H1 (cell line): ENCODE data around the gene ZCCHC10. TPM values are rescaled to one million over a fixed set of nuclear protein-coding genes. Genes with fewer than 3 reads are reported as not detected.
A peak's percentile ranks its signal among the peaks of the same experiment; 100 is the strongest.

Experiments used
- CTCF ChIA-PET: fragments of 300-600 bp; sonication (Branson Sonifier 250); formaldehyde crosslinking; loops from one replicate; lab custom pipeline; 2021; ENCODE audit not compliant: partially characterized antibody; lab: Charles Lee
- POLR2A ChIA-PET: fragments of 300-600 bp; sonication (Branson Sonifier 250); formaldehyde crosslinking; loops from one replicate; lab custom pipeline; 2021; ENCODE audit warnings: inconsistent platforms; ENCODE audit not compliant: partially characterized antibody; lab: Charles Lee
- DNase-seq, 2 experiments: peaks; one replicate each; pipeline versions ENCODE4 v3.0.0 to v3.0.0-alpha.2; 2010 to 2022; ENCODE audit warnings: low spot score in 2 of 2, low read depth in 1 of 2, mixed read lengths in 1 of 2
- FAIRE-seq: peaks from 2 replicates; lab custom pipeline; 2011; peaks lifted over from hg19 to GRCh38; lab: Jason Lieb, UNC
- H2AFZ ChIP-seq: 2 replicates; pipeline ENCODE4 v1.8.1; 2012; ENCODE audit warnings: low read length, inconsistent platforms
- H2AK5ac ChIP-seq: 2 replicates; pipeline ENCODE4 v1.6.1; 2013; ENCODE audit warnings: low read depth, low read length
- H2BK120ac ChIP-seq: replicated peaks from 2 replicates; pipeline ENCODE3; 2013; ENCODE audit warnings: low read depth, low read length, inconsistent platforms
- H2BK12ac ChIP-seq: 2 replicates; pipeline ENCODE4 v1.6.1; 2013; ENCODE audit warnings: low read depth, low read length
- H2BK15ac ChIP-seq: 2 replicates; pipeline ENCODE4 v1.6.1; 2013; ENCODE audit warnings: low read length
- H2BK20ac ChIP-seq: 2 replicates; pipeline ENCODE4 v1.6.1; 2013; ENCODE audit warnings: low read length
- H2BK5ac ChIP-seq: 2 replicates; pipeline ENCODE4 v1.6.1; 2013; ENCODE audit warnings: low read depth, low read length
- H3K14ac ChIP-seq: 2 replicates; pipeline ENCODE4 v1.6.1; 2013; ENCODE audit warnings: inconsistent platforms; ENCODE audit not compliant: insufficient read length
- H3K18ac ChIP-seq: 2 replicates; pipeline ENCODE4 v1.6.1; 2013; ENCODE audit warnings: low read length; ENCODE audit errors: extremely low read depth
- H3K23ac ChIP-seq: 2 replicates; pipeline ENCODE4 v1.6.1; 2013; ENCODE audit warnings: inconsistent platforms; ENCODE audit not compliant: insufficient read length
- H3K23me2 ChIP-seq: 2 replicates; pipeline ENCODE4 v1.6.1; 2013; ENCODE audit warnings: low read depth, low read length
- H3K27ac ChIP-seq: 2 replicates; pipeline ENCODE4 v1.6.1; 2011; ENCODE audit warnings: low read depth, low read length, inconsistent platforms
- H3K27me3 ChIP-seq, 4 experiments: replicated peaks in 1 of 4; 1 replicate in 1 of 4; 2 replicates in 3 of 4; pipeline versions ENCODE4 v1.6.1 to v1.8.1; 2011 to 2013; ENCODE audit warnings: low read length in 3 of 4, mild to moderate bottlenecking in 3 of 4, inconsistent platforms in 2 of 4, mixed read lengths in 2 of 4, moderate library complexity in 1 of 4; ENCODE audit not compliant: control insufficient read depth in 3 of 4, insufficient read depth in 3 of 4; ENCODE audit errors: extremely low read depth in 1 of 4
- H3K36me3 ChIP-seq, 4 experiments: 2 replicates each; pipeline versions ENCODE4 v1.6.1 to v1.8.1; 2011 to 2013; ENCODE audit warnings: mild to moderate bottlenecking in 4 of 4, low read length in 3 of 4, moderate library complexity in 2 of 4, control low read depth in 1 of 4, inconsistent platforms in 1 of 4; ENCODE audit not compliant: insufficient read depth in 4 of 4, control insufficient read depth in 2 of 4
- H3K4ac ChIP-seq: replicated peaks from 2 replicates; pipeline ENCODE3; 2013; ENCODE audit warnings: low read length, low read depth, mixed read lengths, inconsistent platforms; ENCODE audit not compliant: insufficient read length
- H3K4me1 ChIP-seq, 4 experiments: replicated peaks in 1 of 4; 1 replicate in 1 of 4; 2 replicates in 3 of 4; pipeline versions ENCODE4 v1.6.1 to v1.8.1; 2011 to 2013; ENCODE audit warnings: low read length in 3 of 4, inconsistent platforms in 2 of 4, mixed read lengths in 1 of 4; ENCODE audit not compliant: insufficient read depth in 4 of 4, control insufficient read depth in 3 of 4
- H3K4me2 ChIP-seq, 2 experiments: 2 replicates each; pipeline versions ENCODE4 v1.6.1 to v1.8.1; 2011 to 2013; ENCODE audit warnings: low read depth in 2 of 2, low read length in 2 of 2, control low read depth in 1 of 2, inconsistent platforms in 1 of 2, mild to moderate bottlenecking in 1 of 2; ENCODE audit not compliant: insufficient read depth in 1 of 2
- H3K4me3 ChIP-seq, 4 experiments: fragments of 200-600, 300-600 bp in 1 of 4; sonication (generic), shearing (Covaris generic), sonication (Bioruptor Twin) in 1 of 4; 2 replicates each; pipeline versions ENCODE4 v1.5.1 to v1.8.1; 2011 to 2016; ENCODE audit warnings: low read length in 4 of 4, low read depth in 3 of 4, control low read depth in 2 of 4, inconsistent platforms in 2 of 4, mild to moderate bottlenecking in 2 of 4, mixed read lengths in 1 of 4, moderate library complexity in 1 of 4; ENCODE audit not compliant: insufficient read depth in 2 of 4; ENCODE audit errors: extremely low read depth in 1 of 4
- H3K56ac ChIP-seq: replicated peaks from 2 replicates; pipeline ENCODE3; 2013; ENCODE audit warnings: low read depth, mild to moderate bottlenecking, mixed read lengths, low read length, inconsistent platforms; ENCODE audit not compliant: insufficient read length
- H3K79me1 ChIP-seq: 2 replicates; pipeline ENCODE4 v1.6.1; 2013; ENCODE audit warnings: low read depth, low read length, control low read depth
- H3K79me2 ChIP-seq, 2 experiments: 2 replicates each; pipeline versions ENCODE4 v1.6.1 to v1.8.1; 2012 to 2013; ENCODE audit warnings: low read length in 2 of 2, mild to moderate bottlenecking in 2 of 2, inconsistent platforms in 1 of 2; ENCODE audit not compliant: insufficient read depth in 2 of 2, control insufficient read depth in 1 of 2
- H3K9ac ChIP-seq, 4 experiments: replicated peaks in 1 of 4; 1 replicate in 1 of 4; 2 replicates in 3 of 4; pipeline versions ENCODE4 v1.6.1 to v1.8.1; 2011 to 2013; ENCODE audit warnings: low read depth in 3 of 4, low read length in 3 of 4, control low read depth in 2 of 4, mild to moderate bottlenecking in 2 of 4, moderate library complexity in 2 of 4, inconsistent platforms in 1 of 4; ENCODE audit errors: extremely low read depth in 1 of 4
- H3K9me3 ChIP-seq, 2 experiments: 2 replicates each; pipeline versions ENCODE4 v1.6.1 to v1.8.1; 2012 to 2013; ENCODE audit warnings: mild to moderate bottlenecking in 2 of 2, moderate library complexity in 2 of 2, control low read depth in 1 of 2, inconsistent platforms in 1 of 2, low read depth in 1 of 2, low read length in 1 of 2, mixed read lengths in 1 of 2; ENCODE audit not compliant: insufficient read depth in 2 of 2
- H4K20me1 ChIP-seq, 2 experiments: replicated peaks in 1 of 2; 2 replicates each; pipeline versions ENCODE3 to v1.8.1; 2011 to 2013; ENCODE audit warnings: inconsistent platforms in 2 of 2, low read length in 2 of 2, mild to moderate bottlenecking in 1 of 2; ENCODE audit not compliant: insufficient read depth in 2 of 2, control insufficient read depth in 1 of 2
- H4K5ac ChIP-seq: 2 replicates; pipeline ENCODE4 v1.6.1; 2013; ENCODE audit warnings: low read length, low read depth, mixed read lengths, inconsistent platforms; ENCODE audit not compliant: insufficient read length
- H4K8ac ChIP-seq: 2 replicates; pipeline ENCODE4 v1.8.0; 2013; ENCODE audit warnings: mild to moderate bottlenecking, moderate library complexity, low read length, inconsistent platforms; ENCODE audit not compliant: insufficient read depth; ENCODE audit errors: extremely low read depth
- H4K91ac ChIP-seq: replicated peaks from 2 replicates; pipeline ENCODE3; 2013; ENCODE audit warnings: low read length, mixed read lengths, inconsistent platforms; ENCODE audit not compliant: insufficient read length
- BRCA1 ChIP-seq: IDR thresholded peaks from 2 replicates; pipeline ENCODE4 v1.6.1; 2012; ENCODE audit warnings: low read depth, low read length, improper control_type of control experiment
- JUND ChIP-seq: IDR thresholded peaks from 2 replicates; pipeline ENCODE4 v1.6.1; 2011; ENCODE audit warnings: mild to moderate bottlenecking, improper control_type of control experiment, low read length
- KDM4A ChIP-seq: IDR thresholded peaks from one replicate; pipeline ENCODE4 v1.7.1; 2012; ENCODE audit warnings: low read depth, mild to moderate bottlenecking, moderate library complexity, low read length, inconsistent platforms; ENCODE audit not compliant: severe bottlenecking
- POLR2A ChIP-seq, 2 experiments: IDR thresholded peaks; 1 replicate in 1 of 2; 2 replicates in 1 of 2; pipeline ENCODE4 v1.6.1; 2011; ENCODE audit warnings: low read depth in 2 of 2, low read length in 2 of 2, mild to moderate bottlenecking in 2 of 2; ENCODE audit errors: control extremely low read depth in 1 of 2
- POU5F1 ChIP-seq: IDR thresholded peaks from 2 replicates; pipeline ENCODE4 v1.6.1; 2011; ENCODE audit warnings: low read depth, mild to moderate bottlenecking, low read length, moderate library complexity
- RXRA ChIP-seq: IDR thresholded peaks from 2 replicates; pipeline ENCODE4 v1.6.1; 2011; ENCODE audit warnings: low read depth, mild to moderate bottlenecking, low read length, moderate library complexity; ENCODE audit not compliant: insufficient read depth
- TAF1 ChIP-seq: IDR thresholded peaks from 2 replicates; pipeline ENCODE4 v1.6.1; 2011; ENCODE audit warnings: mild to moderate bottlenecking, low read depth, low read length
- TAF7 ChIP-seq: optimal IDR thresholded peaks from 2 replicates; pipeline ENCODE3; 2011; ENCODE audit warnings: low read depth, mild to moderate bottlenecking, inconsistent platforms, low read length, moderate library complexity, borderline replicate concordance
- USF2 ChIP-seq: IDR thresholded peaks from 2 replicates; pipeline ENCODE4 v1.6.1; 2011; ENCODE audit warnings: low read length, improper control_type of control experiment
- WGBS, 2 experiments: shearing (Covaris generic) in 1 of 2; methylation state at CpG; one replicate each; pipeline versions ENCODE4 v1.1.6 to v1.1.7; 2013 to 2015; ENCODE audit warnings: low lambda C conversion rate in 2 of 2, mixed read lengths in 2 of 2, inconsistent platforms in 1 of 2, low coverage in 1 of 2, missing lambda C conversion rate in 1 of 2; ENCODE audit not compliant: insufficient replicate concordance in 2 of 2, insufficient coverage in 1 of 2, insufficient read length in 1 of 2; ENCODE audit errors: extremely low coverage in 1 of 2, missing lambda C conversion rate in 1 of 2; 5-methylcytosine and 5-hydroxymethylcytosine counted together
- polyA plus RNA-seq, 7 experiments: library from polyadenylated mRNA; depleted of rRNA in 3 of 7; stranded (reverse) in 5 of 7; unstranded in 2 of 7; fragments of >200 nt in 5 of 7; fragments of 200-250 nt in 2 of 7; gene quantifications; 1 replicate in 5 of 7; 2 replicates in 1 of 7; 4 replicates in 1 of 7; pipeline versions ENCODE4 v1.2.1 to v1.2.3, GENCODE V29; 2011 to 2013; ENCODE audit warnings: missing spikeins in 2 of 7, mixed read lengths in 2 of 7
- total RNA-seq: library from RNA; stranded (reverse); fragmentation: NEBNext Ultra II Directional; extraction: Animal tissue kit (Norgen Biotek cat#: 25700); gene quantifications from 2 replicates; pipeline ENCODE4 v1.2.1, GENCODE V29; 2021

Gene ZCCHC10
- total and polyA plus RNA-seq, 2 of the 8 experiments (the other 6 are each of a cell fraction or from before 2014, with no cell fraction given): 22.4 to 32.9 TPM

- 90% methylated on average over 6 of the region's 6 CpGs; no CpG with 5 or more reads in 1 of the 2 experiments for WGBS, 2 experiments
- Histone ChIP-seq H3K4me1 (no peaks in the 10 kb centered on the region), H4K91ac (no peak overlapping the region), H3K27ac (no peak overlapping the region), H3K36me3 (no peaks in the 10 kb centered on the region), H3K9me3 (no peaks in the 10 kb centered on the region), H2BK5ac (no peak overlapping the region), H3K56ac (no peak overlapping the region), H3K27me3 (no peaks in the 10 kb centered on the region), H3K18ac (no peak overlapping the region), H4K20me1 (no peaks in the 10 kb centered on the region), H3K14ac (no peak overlapping the region), H3K9ac (no peak overlapping the region), H3K23ac (no peak overlapping the region), H2AFZ (0 out of 2 replicates have a peak overlapping the region, but pooled peaks have one; percentile 41), H2BK120ac (no peak overlapping the region), H3K4me2 (no peak overlapping the region), H3K4ac (no peak overlapping the region), H4K5ac (no peak overlapping the region), H3K79me1 (no peaks in the 10 kb centered on the region), H2BK12ac (no peak overlapping the region), H3K79me2 (no peaks in the 10 kb centered on the region), H4K8ac (no peak overlapping the region), H2BK15ac (no peak overlapping the region), H2BK20ac (no peak overlapping the region), H3K23me2 (no peaks in the 10 kb centered on the region), H2AK5ac (no peak overlapping the region), H3K4me3 (no peak overlapping the region)
- POLR2A ChIA-PET: interaction anchor here (0.5 kb wide), 1 partner anchor 150 kb away, joined by 3 read pairs; no protein-coding TSS in a partner anchor
- CTCF ChIA-PET: interaction anchor here (0.7 kb wide), 1 partner anchor 275 kb away, joined by 4 read pairs; no protein-coding TSS in a partner anchor
- TF ChIP-seq JUND: no peak
- TF ChIP-seq TAF7: no peak
- TF ChIP-seq USF2: no peak
- TF ChIP-seq BRCA1: no peak
- no peak for TF ChIP-seq RXRA
- TF ChIP-seq POLR2A (IDR thresholded peaks at IDR 0.05; ENCODE audit: control extremely low read depth in 1 of 2, low read depth in 2 of 2, low read length in 2 of 2): no peak
- TF ChIP-seq TAF1: no peak
- no peak for TF ChIP-seq POU5F1
- no peak for TF ChIP-seq KDM4A
- DNase-seq (no peak), FAIRE-seq (no peak)
These were observed 6.7 kb upstream of the ZCCHC10 start for GRCh38 chr5:133032852-133033742.
